K562 (cell line): Measurements from ENCODE around the gene SLCO3A1. TPM values are rescaled to one million over a fixed set of nuclear protein-coding genes. Genes with fewer than 3 reads are reported as not detected.

Experiments
- ATAC-seq: fragments of 200-7000 bp; cut with Tn5 transposase; 3 replicates; pipeline ENCODE4 v1.9.1; 2020; ENCODE audit warnings: moderate library complexity
- BruUV-seq: library from RNA; stranded (reverse); fragments of 400-500 nt; replicated peaks from 2 replicates; lab custom pipeline; 2021; lab: Mats Ljungman, UMichigan
- CTCF ChIA-PET: fragments of 300-600 bp; formaldehyde crosslinking; extraction: SDS; loops from one replicate; lab custom pipeline; 2021; ENCODE audit warnings: low intra/inter-chr PET ratio; lab: Yijun Ruan, JAX
- POLR2A ChIA-PET: fragments of 300-600, 350-650 bp; sonication (Branson Sonifier 250); formaldehyde crosslinking; extraction: SDS; loops from one replicate; lab custom pipeline; 2021; ENCODE audit warnings: antibody characterized with exemption, inconsistent platforms; lab: Yijun Ruan, JAX
- DNase-seq, 4 experiments: peaks; one replicate each; pipeline versions ENCODE4 v3.0.0 to v3.0.0-alpha.2; 2011 to 2018; ENCODE audit warnings: low spot score in 3 of 4, mixed read lengths in 3 of 4; ENCODE audit errors: extremely low read depth in 1 of 4
- FAIRE-seq: peaks from 2 replicates; lab custom pipeline; 2011; peaks lifted over from hg19 to GRCh38; lab: Jason Lieb, UNC
- H2AFZ ChIP-seq: 2 replicates; pipeline ENCODE4 v1.6.0; 2011; ENCODE audit warnings: low read depth, low read length, control low read depth, inconsistent platforms
- H3K27ac ChIP-seq: fragments of 200-600 bp; 3 replicates; pipeline ENCODE4 v1.8.0; 2011; ENCODE audit warnings: low read depth, mild to moderate bottlenecking, control low read depth, inconsistent platforms, low read length, moderate library complexity, mixed read lengths; ENCODE audit errors: extremely low read depth
- H3K27me3 ChIP-seq, 2 experiments: fragments of 300-600 bp in 1 of 2; 2 replicates in 1 of 2; 3 replicates in 1 of 2; pipeline versions ENCODE4 v1.6.0 to v1.8.0; 2011; ENCODE audit warnings: inconsistent platforms in 2 of 2, low read length in 2 of 2, mild to moderate bottlenecking in 1 of 2, mixed read lengths in 1 of 2, moderate library complexity in 1 of 2; ENCODE audit not compliant: control insufficient read depth in 2 of 2, insufficient read depth in 2 of 2
- H3K36me3 ChIP-seq: fragments of 300-600 bp; 3 replicates; pipeline ENCODE4 v1.8.0; 2011; ENCODE audit warnings: mild to moderate bottlenecking, low read length, inconsistent platforms; ENCODE audit not compliant: control insufficient read depth, insufficient read depth
- H3K4me1 ChIP-seq, 2 experiments: fragments of 200-600 bp in 1 of 2; replicated peaks in 1 of 2; 2 replicates in 1 of 2; 3 replicates in 1 of 2; pipeline versions ENCODE4 v1.5.1 to v1.8.0; 2011; ENCODE audit warnings: inconsistent platforms in 2 of 2, low read length in 2 of 2, mild to moderate bottlenecking in 1 of 2, mixed read lengths in 1 of 2, moderate library complexity in 1 of 2; ENCODE audit not compliant: control insufficient read depth in 2 of 2, insufficient read depth in 2 of 2
- H3K4me2 ChIP-seq: 2 replicates; pipeline ENCODE4 v1.6.1; 2011; ENCODE audit warnings: low read length, control low read depth, inconsistent platforms, mixed read lengths; ENCODE audit not compliant: insufficient read depth
- H3K4me3 ChIP-seq: fragments of 200-600 bp; sonication (generic), shearing (Covaris generic); 2 replicates; pipeline ENCODE4 v1.5.1; 2016; ENCODE audit warnings: control low read depth, inconsistent platforms
- H3K79me2 ChIP-seq: fragments of 200-600 bp; 3 replicates; pipeline ENCODE4 v1.8.0; 2011; ENCODE audit warnings: low read length, inconsistent platforms; ENCODE audit not compliant: control insufficient read depth, insufficient read depth
- H3K9ac ChIP-seq, 2 experiments: 2 replicates each; pipeline versions ENCODE4 v1.6.0 to v1.6.1; 2011; ENCODE audit warnings: low read depth in 2 of 2, low read length in 2 of 2, control low read depth in 1 of 2, inconsistent platforms in 1 of 2, mild to moderate bottlenecking in 1 of 2, mixed read lengths in 1 of 2; ENCODE audit not compliant: insufficient read depth in 1 of 2
- H3K9me1 ChIP-seq: one replicate; pipeline ENCODE4 v1.6.0; 2011; ENCODE audit warnings: inconsistent platforms, mild to moderate bottlenecking, low read length, moderate library complexity; ENCODE audit not compliant: control insufficient read depth, insufficient read depth
- H3K9me3 ChIP-seq: replicated peaks from 2 replicates; pipeline ENCODE4 v1.5.1; 2011; ENCODE audit warnings: low read depth, low read length, inconsistent platforms; ENCODE audit not compliant: control insufficient read depth, insufficient read depth
- H4K20me1 ChIP-seq: replicated peaks from 2 replicates; pipeline ENCODE4 v1.6.1; 2011; ENCODE audit warnings: low read length, inconsistent platforms, mixed read lengths; ENCODE audit not compliant: control insufficient read depth, insufficient read depth
- ELF2 ChIP-seq: fragments of 250-450 bp; sonication (Bioruptor Pico); IDR thresholded peaks from 2 replicates; pipeline ENCODE4 v1.5.0; 2021; ENCODE audit warnings: mild to moderate bottlenecking
- TRIM24 ChIP-seq, 2 experiments: fragments of 450-650 bp; IDR thresholded peaks; 2 replicates each; pipeline ENCODE4 v1.6.1; 2016
- WGBS: fragments of 100-300 bp; shearing (Covaris generic); methylation state at CpG from one replicate; pipeline ENCODE4 v1.1.6; 2016; ENCODE audit warnings: low coverage, mixed read lengths; ENCODE audit not compliant: insufficient coverage; ENCODE audit errors: missing lambda C conversion rate; 5-methylcytosine and 5-hydroxymethylcytosine counted together
- in situ Hi-C: fragments of 300-500 bp; cut with MboI; formaldehyde crosslinking; loops from 4 replicates; pipeline ENCODE4 v1.15.0; 2018; ENCODE audit warnings: inconsistent platforms, mixed read lengths
- intact Hi-C: fragments of 100-400 bp; cut with micrococcal nuclease; formaldehyde crosslinking; loops from 2 replicates; pipeline ENCODE4 v1.14.2; 2022
- polyA plus RNA-seq, 8 experiments: library from polyadenylated mRNA; depleted of rRNA in 4 of 8; stranded (reverse) in 5 of 8; unstranded in 3 of 8; fragments of >200 nt; fragmentation: Nextera tagmentation in 2 of 8; fragmentation: Illumina TruSeq in 1 of 8; extraction: Ambion mirVana in 2 of 8; extraction: Trizol in 1 of 8; gene quantifications; 2 replicates each; pipeline versions ENCODE4 v1.2.1 to v1.2.3, GENCODE V29; 2011 to 2014; ENCODE audit warnings: inconsistent platforms in 1 of 8, missing spikeins in 1 of 8
- total RNA-seq, 7 experiments: library from RNA; depleted of rRNA in 6 of 7; stranded (reverse); fragments of >200 nt in 6 of 7; fragmentation: Illumina TruSeq in 2 of 7; extraction: Trizol in 2 of 7; gene quantifications; 2 replicates each; pipeline versions ENCODE4 v1.2.1 to v1.2.3, GENCODE V29; 2011 to 2021; ENCODE audit warnings: low replicate concordance in 1 of 7

Gene SLCO3A1
- total and polyA plus RNA-seq, 9 of the 15 experiments (the other 6 are each of a cell fraction or from before 2014, with no cell fraction given): 0.01 to 0.84 (median 0.06) TPM; not detected in 3

- H3K4me2 ChIP-seq: no peak overlapping the region
- FAIRE-seq (no peak), ATAC-seq (no peak), DNase-seq (no peak)
- in situ Hi-C loops (no loop called here), intact Hi-C loops (no loop called here)
- no peaks in the 10 kb centered on the region for H3K79me2 ChIP-seq
- H3K9me1 ChIP-seq: no peaks in the 10 kb centered on the region
- H3K4me3 ChIP-seq: no peak overlapping the region
- H2AFZ ChIP-seq: no peak overlapping the region
- no TSS peak for BruUV-seq
- CTCF ChIA-PET: no interaction called here
- H3K36me3 ChIP-seq: no peaks in the 10 kb centered on the region
- WGBS: 4% methylated on average over 2 of the region's 2 CpGs
- peaks cover 15 to 31% of the 10 kb centered on the region in 2 experiments; a peak in 4 of 5 replicates for H3K27me3 ChIP-seq
- H3K9me3 ChIP-seq: no peaks in the 10 kb centered on the region
- POLR2A ChIA-PET: interaction anchor here (0.7 kb wide), 1 partner anchor 26 kb away, joined by 5 read pairs; no protein-coding TSS in a partner anchor
- TF ChIP-seq TRIM24 (IDR thresholded peaks at IDR 0.05): no peak
- peaks cover 0 to 9% of the 10 kb centered on the region in 2 experiments; a peak in 3 of 5 replicates for H3K4me1 ChIP-seq
- 0 out of 2 replicates have a peak, but pooled peaks cover 4% of the 10 kb centered on the region for H4K20me1 ChIP-seq
- H3K9ac ChIP-seq: no peak overlapping the region
- H3K27ac ChIP-seq: no peak overlapping the region
Observed at GRCh38 chr15:91950631-91951329, 97.3 kb downstream of the SLCO3A1 start.

- Histone ChIP-seq H3K9me1 (no peaks in the 10 kb centered on the region), H3K4me2 (no peak overlapping the region), H3K4me1 (peaks cover 0 to 2% of the 10 kb centered on the region in 2 experiments; a peak in 2 of 5 replicates)
- CTCF ChIA-PET: no interaction called here
- POLR2A ChIA-PET: no interaction called here
- no peak for FAIRE-seq
- no peak for TF ChIP-seq ELF2 (CRISPR knock-in tag)
- TF ChIP-seq, all 486 proteins: peak for 0
- Histone ChIP-seq H3K27ac (no peak overlapping the region), H4K20me1 (no peaks in the 10 kb centered on the region), H3K27me3 (peaks cover 8 to 20% of the 10 kb centered on the region in 2 experiments; a peak in 3 of 5 replicates), H3K4me3 (no peak overlapping the region), H3K9ac (no peak overlapping the region), H3K36me3 (no peaks in the 10 kb centered on the region), H2AFZ (no peak overlapping the region), H3K79me2 (no peaks in the 10 kb centered on the region), H3K9me3 (no peaks in the 10 kb centered on the region)
- DNase-seq: no peak
- intact Hi-C loops: no loop called here
- BruUV-seq: no TSS peak
- 0% methylated on average over 1 of the region's 1 CpG for WGBS
- in situ Hi-C loops: no loop called here
- ATAC-seq: no peak
Observed at GRCh38 chr15:91952216-91952615, 98.7 kb downstream of the SLCO3A1 start.
